HepG2 (cell line): Measurements from ENCODE around the gene TRAPPC12. TPM values are rescaled to one million over a fixed set of nuclear protein-coding genes. Genes with fewer than 3 reads are reported as not detected.
A peak's percentile ranks its signal among the peaks of the same experiment; 100 is the strongest.

Experiments
- ATM ChIP-seq: fragments of 450-650 bp; IDR thresholded peaks from 2 replicates; pipeline ENCODE4 v1.7.1; 2017; ENCODE audit warnings: mild to moderate bottlenecking, borderline replicate concordance
- ELF1 ChIP-seq: sonication (generic); formaldehyde crosslinking; IDR thresholded peaks from 2 replicates; pipeline ENCODE4 v1.4.0; 2020; ENCODE audit warnings: missing genetic modification reagents
- ELF4 ChIP-seq: sonication (generic); formaldehyde crosslinking; IDR thresholded peaks from 2 replicates; pipeline ENCODE4 v1.5.0; 2020; ENCODE audit warnings: missing genetic modification reagents, mild to moderate bottlenecking, moderate library complexity, borderline replicate concordance
- FOXC1 ChIP-seq: sonication (generic); formaldehyde crosslinking; IDR thresholded peaks from 2 replicates; pipeline ENCODE4 v1.8.0; 2022; ENCODE audit warnings: mild to moderate bottlenecking, missing genetic modification reagents, borderline replicate concordance
- HMG20A ChIP-seq: IDR thresholded peaks from 2 replicates; pipeline ENCODE4 v1.6.1; 2016; ENCODE audit warnings: borderline replicate concordance
- KMT2A ChIP-seq: sonication (generic); formaldehyde crosslinking; IDR thresholded peaks from 2 replicates; pipeline ENCODE4 v1.4.0; 2020; ENCODE audit warnings: missing genetic modification reagents
- MEIS2 ChIP-seq: sonication (generic); formaldehyde crosslinking; IDR thresholded peaks from 2 replicates; pipeline ENCODE4 v1.9.0; 2021; ENCODE audit warnings: mild to moderate bottlenecking, missing genetic modification reagents
- TP53 ChIP-seq: sonication (generic); formaldehyde crosslinking; conservative IDR thresholded peaks from 2 replicates; pipeline ENCODE4 v1.4.0; 2020; ENCODE audit warnings: missing genetic modification reagents
- ZNF451 ChIP-seq: sonication (generic); formaldehyde crosslinking; IDR thresholded peaks from 2 replicates; pipeline ENCODE4 v1.5.0; 2020; ENCODE audit warnings: mild to moderate bottlenecking, missing genetic modification reagents
- ZNF570 ChIP-seq: sonication (generic); formaldehyde crosslinking; IDR thresholded peaks from 2 replicates; pipeline ENCODE4 v1.4.0; 2020; ENCODE audit warnings: mild to moderate bottlenecking, missing genetic modification reagents, borderline replicate concordance
- ZNF772 ChIP-seq: sonication (generic); formaldehyde crosslinking; IDR thresholded peaks from 2 replicates; pipeline ENCODE4 v1.5.0; 2020; ENCODE audit warnings: mild to moderate bottlenecking, missing genetic modification reagents
- polyA plus RNA-seq, 8 experiments: library from polyadenylated mRNA; depleted of rRNA in 3 of 8; stranded (reverse) in 7 of 8; unstranded in 1 of 8; fragments of >200 nt; fragmentation: Illumina TruSeq in 4 of 8; extraction: Trizol in 4 of 8; gene quantifications; 2 replicates each; pipeline versions ENCODE4 v1.2.1 to v1.2.3, GENCODE V29; 2011 to 2016; ENCODE audit warnings: low read depth in 4 of 8, missing spikeins in 1 of 8, mixed read lengths in 1 of 8; ENCODE audit not compliant: insufficient read depth in 1 of 8
- total RNA-seq, 5 experiments: library from RNA; depleted of rRNA; stranded (reverse); fragments of >200 nt; fragmentation: Illumina TruSeq; extraction: Trizol; gene quantifications; 2 replicates each; pipeline ENCODE4 v1.2.3, GENCODE V29; 2016; ENCODE audit warnings: low read depth in 1 of 5
- TF ChIP-seq, protein P1 (sequence below): sonication (generic); formaldehyde crosslinking; IDR thresholded peaks from 2 replicates; pipeline ENCODE4 v1.4.0; 2020; ENCODE audit warnings: missing genetic modification reagents
- TF ChIP-seq, protein P2 (sequence below): sonication (generic); formaldehyde crosslinking; IDR thresholded peaks from 2 replicates; pipeline ENCODE4 v1.4.0; 2020; ENCODE audit warnings: missing genetic modification reagents; ENCODE audit errors: not compliant biosample characterization
- TF ChIP-seq, protein P3 (sequence below): sonication (generic); formaldehyde crosslinking; IDR thresholded peaks from 2 replicates; pipeline ENCODE4 v1.8.0; 2023; ENCODE audit warnings: mild to moderate bottlenecking, missing genetic modification reagents
- TF ChIP-seq, protein P4 (sequence below): sonication (generic); formaldehyde crosslinking; IDR thresholded peaks from 2 replicates; pipeline ENCODE4 v1.4.0; 2020; ENCODE audit warnings: missing genetic modification reagents
- TF ChIP-seq, protein P5 (sequence below): sonication (generic); formaldehyde crosslinking; conservative IDR thresholded peaks from 2 replicates; pipeline ENCODE4 v1.4.0; 2020; ENCODE audit warnings: missing genetic modification reagents
- TF ChIP-seq, protein P6 (sequence below): sonication (generic); formaldehyde crosslinking; IDR thresholded peaks from 2 replicates; pipeline ENCODE4 v1.9.0; 2022; ENCODE audit warnings: low read depth, missing genetic modification reagents

Gene TRAPPC12
- total and polyA plus RNA-seq, 2 of the 13 experiments (the other 11 are each of a cell fraction or from before 2014, with no cell fraction given), result 46.4 to 97.7 TPM

DNA sequence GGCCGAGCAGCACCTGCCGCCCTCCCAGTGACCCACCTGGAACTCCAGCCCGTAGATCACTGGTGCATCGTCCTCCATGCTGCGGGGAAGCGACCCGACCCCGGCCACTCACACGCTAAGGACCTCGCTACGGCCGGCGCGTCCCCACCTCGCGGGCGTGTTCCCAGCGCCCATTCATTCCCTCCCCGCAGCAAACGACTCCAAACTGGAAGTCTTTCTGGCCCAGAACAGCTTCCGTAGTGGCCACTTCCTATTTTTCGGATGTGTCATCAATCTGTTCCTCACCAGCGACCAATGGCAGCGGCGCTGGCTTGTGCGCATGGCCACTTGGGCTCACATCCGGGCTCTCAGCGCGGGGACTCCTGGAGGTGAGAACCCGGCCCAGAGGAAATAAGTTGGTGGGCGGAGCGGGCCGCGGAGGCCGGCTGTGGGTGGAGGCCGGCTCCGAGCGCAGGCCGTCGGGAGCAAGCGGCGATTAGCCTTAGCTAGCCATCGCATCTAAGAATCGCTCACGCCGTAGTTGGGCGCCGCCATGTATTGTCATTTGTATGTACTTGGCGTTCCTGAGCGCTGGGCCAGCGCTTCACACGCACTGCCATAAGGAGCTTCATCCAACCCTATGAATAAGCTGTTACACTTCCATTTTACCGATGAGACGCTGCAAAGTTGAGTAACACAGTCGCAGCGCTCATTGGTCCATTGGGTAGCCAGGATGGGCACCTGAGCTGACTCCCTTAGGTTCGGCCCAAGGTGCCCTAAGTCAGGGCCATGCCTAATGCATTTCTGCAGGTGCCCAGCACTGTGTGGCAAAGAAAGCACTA lies 1.7 kb upstream of the TRAPPC12 start, which contains the start of gene EIPR1 (continued):
- TF ChIP-seq KMT2A (CRISPR knock-in tag) (peak; percentile 98), TP53 (CRISPR knock-in tag) (peak; percentile 78), ELF4 (peak; percentile 95), HMG20A (CRISPR knock-in tag) (peak; percentile 6; the same call in 1 of the 2 replicates), ZNF570 (CRISPR knock-in tag) (no peak; the same call in 1 of the 2 replicates), MEIS2 (CRISPR knock-in tag) (peak; percentile 70), ZNF772 (CRISPR knock-in tag) (peak; percentile 91), FOXC1 (CRISPR knock-in tag) (peak; percentile 79; the same call in 1 of the 2 replicates), ELF1 (CRISPR knock-in tag) (peak; percentile 99), ZNF451 (0 out of 2 replicates have a peak, but pooled peaks have one; percentile 67), ATM (no peak)
- TF ChIP-seq, protein P1, sequence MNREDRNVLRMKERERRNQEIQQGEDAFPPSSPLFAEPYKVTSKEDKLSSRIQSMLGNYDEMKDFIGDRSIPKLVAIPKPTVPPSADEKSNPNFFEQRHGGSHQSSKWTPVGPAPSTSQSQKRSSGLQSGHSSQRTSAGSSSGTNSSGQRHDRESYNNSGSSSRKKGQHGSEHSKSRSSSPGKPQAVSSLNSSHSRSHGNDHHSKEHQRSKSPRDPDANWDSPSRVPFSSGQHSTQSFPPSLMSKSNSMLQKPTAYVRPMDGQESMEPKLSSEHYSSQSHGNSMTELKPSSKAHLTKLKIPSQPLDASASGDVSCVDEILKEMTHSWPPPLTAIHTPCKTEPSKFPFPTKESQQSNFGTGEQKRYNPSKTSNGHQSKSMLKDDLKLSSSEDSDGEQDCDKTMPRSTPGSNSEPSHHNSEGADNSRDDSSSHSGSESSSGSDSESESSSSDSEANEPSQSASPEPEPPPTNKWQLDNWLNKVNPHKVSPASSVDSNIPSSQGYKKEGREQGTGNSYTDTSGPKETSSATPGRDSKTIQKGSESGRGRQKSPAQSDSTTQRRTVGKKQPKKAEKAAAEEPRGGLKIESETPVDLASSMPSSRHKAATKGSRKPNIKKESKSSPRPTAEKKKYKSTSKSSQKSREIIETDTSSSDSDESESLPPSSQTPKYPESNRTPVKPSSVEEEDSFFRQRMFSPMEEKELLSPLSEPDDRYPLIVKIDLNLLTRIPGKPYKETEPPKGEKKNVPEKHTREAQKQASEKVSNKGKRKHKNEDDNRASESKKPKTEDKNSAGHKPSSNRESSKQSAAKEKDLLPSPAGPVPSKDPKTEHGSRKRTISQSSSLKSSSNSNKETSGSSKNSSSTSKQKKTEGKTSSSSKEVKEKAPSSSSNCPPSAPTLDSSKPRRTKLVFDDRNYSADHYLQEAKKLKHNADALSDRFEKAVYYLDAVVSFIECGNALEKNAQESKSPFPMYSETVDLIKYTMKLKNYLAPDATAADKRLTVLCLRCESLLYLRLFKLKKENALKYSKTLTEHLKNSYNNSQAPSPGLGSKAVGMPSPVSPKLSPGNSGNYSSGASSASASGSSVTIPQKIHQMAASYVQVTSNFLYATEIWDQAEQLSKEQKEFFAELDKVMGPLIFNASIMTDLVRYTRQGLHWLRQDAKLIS (CRISPR knock-in tag), result no peak
- TF ChIP-seq, protein P2, sequence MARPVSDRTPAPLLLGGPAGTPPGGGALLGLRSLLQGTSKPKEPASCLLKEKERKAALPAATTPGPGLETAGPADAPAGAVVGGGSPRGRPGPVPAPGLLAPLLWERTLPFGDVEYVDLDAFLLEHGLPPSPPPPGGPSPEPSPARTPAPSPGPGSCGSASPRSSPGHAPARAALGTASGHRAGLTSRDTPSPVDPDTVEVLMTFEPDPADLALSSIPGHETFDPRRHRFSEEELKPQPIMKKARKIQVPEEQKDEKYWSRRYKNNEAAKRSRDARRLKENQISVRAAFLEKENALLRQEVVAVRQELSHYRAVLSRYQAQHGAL (CRISPR knock-in tag), result no peak
- TF ChIP-seq, protein P3, sequence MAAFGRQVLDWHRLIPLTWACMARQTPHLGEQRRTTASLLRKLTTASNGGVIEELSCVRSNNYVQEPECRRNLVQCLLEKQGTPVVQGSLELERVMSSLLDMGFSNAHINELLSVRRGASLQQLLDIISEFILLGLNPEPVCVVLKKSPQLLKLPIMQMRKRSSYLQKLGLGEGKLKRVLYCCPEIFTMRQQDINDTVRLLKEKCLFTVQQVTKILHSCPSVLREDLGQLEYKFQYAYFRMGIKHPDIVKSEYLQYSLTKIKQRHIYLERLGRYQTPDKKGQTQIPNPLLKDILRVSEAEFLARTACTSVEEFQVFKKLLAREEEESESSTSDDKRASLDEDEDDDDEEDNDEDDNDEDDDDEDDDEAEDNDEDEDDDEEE, result peak; percentile 86
- TF ChIP-seq, protein P4, sequence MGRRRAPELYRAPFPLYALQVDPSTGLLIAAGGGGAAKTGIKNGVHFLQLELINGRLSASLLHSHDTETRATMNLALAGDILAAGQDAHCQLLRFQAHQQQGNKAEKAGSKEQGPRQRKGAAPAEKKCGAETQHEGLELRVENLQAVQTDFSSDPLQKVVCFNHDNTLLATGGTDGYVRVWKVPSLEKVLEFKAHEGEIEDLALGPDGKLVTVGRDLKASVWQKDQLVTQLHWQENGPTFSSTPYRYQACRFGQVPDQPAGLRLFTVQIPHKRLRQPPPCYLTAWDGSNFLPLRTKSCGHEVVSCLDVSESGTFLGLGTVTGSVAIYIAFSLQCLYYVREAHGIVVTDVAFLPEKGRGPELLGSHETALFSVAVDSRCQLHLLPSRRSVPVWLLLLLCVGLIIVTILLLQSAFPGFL (CRISPR knock-in tag), result no peak
- TF ChIP-seq, protein P5, sequence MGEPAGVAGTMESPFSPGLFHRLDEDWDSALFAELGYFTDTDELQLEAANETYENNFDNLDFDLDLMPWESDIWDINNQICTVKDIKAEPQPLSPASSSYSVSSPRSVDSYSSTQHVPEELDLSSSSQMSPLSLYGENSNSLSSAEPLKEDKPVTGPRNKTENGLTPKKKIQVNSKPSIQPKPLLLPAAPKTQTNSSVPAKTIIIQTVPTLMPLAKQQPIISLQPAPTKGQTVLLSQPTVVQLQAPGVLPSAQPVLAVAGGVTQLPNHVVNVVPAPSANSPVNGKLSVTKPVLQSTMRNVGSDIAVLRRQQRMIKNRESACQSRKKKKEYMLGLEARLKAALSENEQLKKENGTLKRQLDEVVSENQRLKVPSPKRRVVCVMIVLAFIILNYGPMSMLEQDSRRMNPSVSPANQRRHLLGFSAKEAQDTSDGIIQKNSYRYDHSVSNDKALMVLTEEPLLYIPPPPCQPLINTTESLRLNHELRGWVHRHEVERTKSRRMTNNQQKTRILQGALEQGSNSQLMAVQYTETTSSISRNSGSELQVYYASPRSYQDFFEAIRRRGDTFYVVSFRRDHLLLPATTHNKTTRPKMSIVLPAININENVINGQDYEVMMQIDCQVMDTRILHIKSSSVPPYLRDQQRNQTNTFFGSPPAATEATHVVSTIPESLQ, result 0 out of 2 replicates have a peak, but pooled peaks have one; percentile 73
- TF ChIP-seq, protein P6, sequence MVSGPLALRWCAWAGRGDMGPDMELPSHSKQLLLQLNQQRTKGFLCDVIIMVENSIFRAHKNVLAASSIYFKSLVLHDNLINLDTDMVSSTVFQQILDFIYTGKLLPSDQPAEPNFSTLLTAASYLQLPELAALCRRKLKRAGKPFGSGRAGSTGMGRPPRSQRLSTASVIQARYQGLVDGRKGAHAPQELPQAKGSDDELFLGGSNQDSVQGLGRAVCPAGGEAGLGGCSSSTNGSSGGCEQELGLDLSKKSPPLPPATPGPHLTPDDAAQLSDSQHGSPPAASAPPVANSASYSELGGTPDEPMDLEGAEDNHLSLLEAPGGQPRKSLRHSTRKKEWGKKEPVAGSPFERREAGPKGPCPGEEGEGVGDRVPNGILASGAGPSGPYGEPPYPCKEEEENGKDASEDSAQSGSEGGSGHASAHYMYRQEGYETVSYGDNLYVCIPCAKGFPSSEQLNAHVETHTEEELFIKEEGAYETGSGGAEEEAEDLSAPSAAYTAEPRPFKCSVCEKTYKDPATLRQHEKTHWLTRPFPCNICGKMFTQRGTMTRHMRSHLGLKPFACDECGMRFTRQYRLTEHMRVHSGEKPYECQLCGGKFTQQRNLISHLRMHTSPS (CRISPR knock-in tag), result no peak; the same call in 1 of the 2 replicates
